Measurements from ENCODE around the gene PPARA.

DNA sequence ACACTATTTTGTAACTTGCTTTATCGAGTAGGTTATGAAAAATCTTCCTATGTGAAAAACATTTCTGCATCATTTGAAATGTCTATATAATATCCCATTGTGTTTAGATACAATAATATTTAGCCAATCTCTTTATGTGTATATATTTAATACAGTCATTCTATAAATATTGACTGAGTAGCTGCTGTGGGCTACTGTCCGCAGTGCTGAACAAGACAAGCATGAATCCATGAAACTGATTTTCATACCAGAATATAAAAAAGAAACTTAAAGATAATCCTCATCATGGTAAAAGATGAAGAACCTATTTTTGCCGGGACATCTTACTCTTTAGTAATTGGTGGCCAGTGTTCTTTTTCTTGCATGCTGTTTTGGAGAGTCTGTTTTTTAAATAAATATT, 3.6 kb downstream of the PPARA start:
- TF ChIP-seq JUNB (IDR thresholded peaks at IDR 0.05; ENCODE audit: unreplicated experiment), result no peak
- TF ChIP-seq, protein P1, sequence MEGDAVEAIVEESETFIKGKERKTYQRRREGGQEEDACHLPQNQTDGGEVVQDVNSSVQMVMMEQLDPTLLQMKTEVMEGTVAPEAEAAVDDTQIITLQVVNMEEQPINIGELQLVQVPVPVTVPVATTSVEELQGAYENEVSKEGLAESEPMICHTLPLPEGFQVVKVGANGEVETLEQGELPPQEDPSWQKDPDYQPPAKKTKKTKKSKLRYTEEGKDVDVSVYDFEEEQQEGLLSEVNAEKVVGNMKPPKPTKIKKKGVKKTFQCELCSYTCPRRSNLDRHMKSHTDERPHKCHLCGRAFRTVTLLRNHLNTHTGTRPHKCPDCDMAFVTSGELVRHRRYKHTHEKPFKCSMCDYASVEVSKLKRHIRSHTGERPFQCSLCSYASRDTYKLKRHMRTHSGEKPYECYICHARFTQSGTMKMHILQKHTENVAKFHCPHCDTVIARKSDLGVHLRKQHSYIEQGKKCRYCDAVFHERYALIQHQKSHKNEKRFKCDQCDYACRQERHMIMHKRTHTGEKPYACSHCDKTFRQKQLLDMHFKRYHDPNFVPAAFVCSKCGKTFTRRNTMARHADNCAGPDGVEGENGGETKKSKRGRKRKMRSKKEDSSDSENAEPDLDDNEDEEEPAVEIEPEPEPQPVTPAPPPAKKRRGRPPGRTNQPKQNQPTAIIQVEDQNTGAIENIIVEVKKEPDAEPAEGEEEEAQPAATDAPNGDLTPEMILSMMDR (conservative IDR thresholded peaks at IDR 0.05; ENCODE audit: low read depth in 2 of 2), result no peak
- no peak for TF ChIP-seq EZH2 (IDR thresholded peaks at IDR 0.05; ENCODE audit: low read depth, unreplicated experiment)
- TF ChIP-seq, protein P2, sequence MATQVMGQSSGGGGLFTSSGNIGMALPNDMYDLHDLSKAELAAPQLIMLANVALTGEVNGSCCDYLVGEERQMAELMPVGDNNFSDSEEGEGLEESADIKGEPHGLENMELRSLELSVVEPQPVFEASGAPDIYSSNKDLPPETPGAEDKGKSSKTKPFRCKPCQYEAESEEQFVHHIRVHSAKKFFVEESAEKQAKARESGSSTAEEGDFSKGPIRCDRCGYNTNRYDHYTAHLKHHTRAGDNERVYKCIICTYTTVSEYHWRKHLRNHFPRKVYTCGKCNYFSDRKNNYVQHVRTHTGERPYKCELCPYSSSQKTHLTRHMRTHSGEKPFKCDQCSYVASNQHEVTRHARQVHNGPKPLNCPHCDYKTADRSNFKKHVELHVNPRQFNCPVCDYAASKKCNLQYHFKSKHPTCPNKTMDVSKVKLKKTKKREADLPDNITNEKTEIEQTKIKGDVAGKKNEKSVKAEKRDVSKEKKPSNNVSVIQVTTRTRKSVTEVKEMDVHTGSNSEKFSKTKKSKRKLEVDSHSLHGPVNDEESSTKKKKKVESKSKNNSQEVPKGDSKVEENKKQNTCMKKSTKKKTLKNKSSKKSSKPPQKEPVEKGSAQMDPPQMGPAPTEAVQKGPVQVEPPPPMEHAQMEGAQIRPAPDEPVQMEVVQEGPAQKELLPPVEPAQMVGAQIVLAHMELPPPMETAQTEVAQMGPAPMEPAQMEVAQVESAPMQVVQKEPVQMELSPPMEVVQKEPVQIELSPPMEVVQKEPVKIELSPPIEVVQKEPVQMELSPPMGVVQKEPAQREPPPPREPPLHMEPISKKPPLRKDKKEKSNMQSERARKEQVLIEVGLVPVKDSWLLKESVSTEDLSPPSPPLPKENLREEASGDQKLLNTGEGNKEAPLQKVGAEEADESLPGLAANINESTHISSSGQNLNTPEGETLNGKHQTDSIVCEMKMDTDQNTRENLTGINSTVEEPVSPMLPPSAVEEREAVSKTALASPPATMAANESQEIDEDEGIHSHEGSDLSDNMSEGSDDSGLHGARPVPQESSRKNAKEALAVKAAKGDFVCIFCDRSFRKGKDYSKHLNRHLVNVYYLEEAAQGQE (IDR thresholded peaks at IDR 0.05; ENCODE audit: unreplicated experiment), result no peak
- no peak for TF ChIP-seq POLR2AphosphoS5 (IDR thresholded peaks at IDR 0.05; ENCODE audit: low read depth)
- TF ChIP-seq ZNF331 (CRISPR knock-in tag; IDR thresholded peaks at IDR 0.05; ENCODE audit: low read depth), result no peak
- no peak for TF ChIP-seq NANOG (IDR thresholded peaks at IDR 0.05; ENCODE audit: borderline replicate concordance)
- TF ChIP-seq EZH2phosphoT487 (IDR thresholded peaks at IDR 0.05; ENCODE audit: unreplicated experiment), result no peak
- TF ChIP-seq CREB1 (CRISPR knock-in tag; IDR thresholded peaks at IDR 0.05; ENCODE audit: low read depth), result no peak

Data from GM23338 (cell line).